Panc1 (cell line): ENCODE measurements around the gene MEIS2. TPM values are rescaled to one million over a fixed set of nuclear protein-coding genes. Genes with fewer than 3 reads are reported as not detected.

Experiments
- ATAC-seq: fragments of 200-7000 bp; cut with Tn5 transposase; 2 replicates; pipeline ENCODE4 v1.9.1; 2020; ENCODE audit warnings: mild to moderate bottlenecking, moderate library complexity
- BruUV-seq: library from RNA; stranded (reverse); fragments of 400-500 nt; replicated peaks from 2 replicates; lab custom pipeline; 2021; lab: Mats Ljungman, UMichigan
- CTCF ChIA-PET: fragments of 300-600 bp; sonication (Branson Sonifier 250); formaldehyde crosslinking; loops from one replicate; lab custom pipeline; 2022; ENCODE audit warnings: antibody characterized with exemption; lab: Charles Lee
- POLR2A ChIA-PET: fragments of 300-600 bp; sonication (Branson Sonifier 250); formaldehyde crosslinking; loops from one replicate; lab custom pipeline; 2022; ENCODE audit warnings: antibody characterized with exemption; lab: Charles Lee
- DNase-seq: peaks from one replicate; pipeline ENCODE4 v3.0.0-alpha.2; 2010; ENCODE audit warnings: low read depth, low spot score
- H3K27ac ChIP-seq: 2 replicates; pipeline ENCODE4 v1.5.1; 2011; ENCODE audit warnings: mild to moderate bottlenecking, low read length, inconsistent platforms
- H3K27me3 ChIP-seq: fragments of 200-500 bp; sonication (Bioruptor generic); 2 replicates; pipeline ENCODE4 v1.6.0; 2014; ENCODE audit warnings: low read length, inconsistent platforms; ENCODE audit not compliant: control insufficient read depth, insufficient read depth
- H3K36me3 ChIP-seq: fragments of 200-500 bp; sonication (Bioruptor generic); 2 replicates; pipeline ENCODE4 v1.5.1; 2014; ENCODE audit warnings: inconsistent platforms, mild to moderate bottlenecking, low read length, moderate library complexity; ENCODE audit not compliant: control insufficient read depth, insufficient read depth
- H3K4me1 ChIP-seq: 2 replicates; pipeline ENCODE4 v1.5.1; 2011; ENCODE audit warnings: inconsistent platforms, mild to moderate bottlenecking, low read length, moderate library complexity; ENCODE audit not compliant: control insufficient read depth, insufficient read depth
- H3K4me3 ChIP-seq, 2 experiments: 2 replicates each; pipeline ENCODE4 v1.5.1; 2011 to 2012; ENCODE audit warnings: low read depth in 2 of 2, low read length in 2 of 2, mild to moderate bottlenecking in 2 of 2, inconsistent platforms in 1 of 2, moderate library complexity in 1 of 2
- H3K9me3 ChIP-seq: fragments of 200-500 bp; sonication (Bioruptor generic); 2 replicates; pipeline ENCODE4 v1.5.1; 2014; ENCODE audit warnings: low read depth, mild to moderate bottlenecking, inconsistent platforms, low read length, moderate library complexity; ENCODE audit not compliant: control insufficient read depth, insufficient read depth
- CTCF ChIP-seq: fragments of 450-650 bp; IDR thresholded peaks from 2 replicates; pipeline ENCODE4 v1.5.1; 2017; ENCODE audit warnings: mild to moderate bottlenecking
- POLR2AphosphoS5 ChIP-seq: IDR thresholded peaks from 2 replicates; pipeline ENCODE4 v1.6.1; 2012; ENCODE audit warnings: mild to moderate bottlenecking, low read depth, low read length, moderate library complexity
- REST ChIP-seq, 2 experiments: IDR thresholded peaks; 2 replicates each; pipeline ENCODE4 v1.6.1; 2011 to 2012; ENCODE audit warnings: low read depth in 2 of 2, control low read depth in 1 of 2, low read length in 1 of 2, mild to moderate bottlenecking in 1 of 2, moderate library complexity in 1 of 2; ENCODE audit not compliant: insufficient read depth in 1 of 2
- SIN3A ChIP-seq: IDR thresholded peaks from 2 replicates; pipeline ENCODE4 v1.6.1; 2012; ENCODE audit warnings: low read depth, mild to moderate bottlenecking, low read length, moderate library complexity, borderline replicate concordance; ENCODE audit not compliant: insufficient read depth
- TCF7L2 ChIP-seq: IDR thresholded peaks from 2 replicates; pipeline ENCODE4 v1.6.1; 2011; ENCODE audit warnings: mild to moderate bottlenecking, low read depth, low read length, inconsistent platforms
- in situ Hi-C: cut with HindIII; loops from 2 replicates; pipeline ENCODE4 v1.10.0; 2016; ENCODE audit warnings: low sequenced_read_pairs, low pct_unique_long_range_greater_than_20kb
- intact Hi-C: fragments of 100-400 bp; cut with micrococcal nuclease; formaldehyde crosslinking; loops from one replicate; pipeline ENCODE4 v1.10.0; 2022; ENCODE audit not compliant: unreplicated experiment
- total RNA-seq: library from RNA; stranded (reverse); gene quantifications from one replicate; pipeline ENCODE4 v1.2.1, GENCODE V29; 2021; ENCODE audit not compliant: unreplicated experiment

MEIS2 gene
- total RNA-seq, 1 experiment from 2014 or later, result 9.3 TPM

- H3K4me3 ChIP-seq, result no peak overlapping the region
- DNase-seq (no peak), ATAC-seq (no peak)
- in situ Hi-C loops, result no loop called here
- no peaks in the 10 kb centered on the region for H3K36me3 ChIP-seq
- intact Hi-C loops, result no loop called here
- POLR2A ChIA-PET, result interaction anchor here (0.6 kb wide), 1 partner anchor 56 kb away, joined by 5 read pairs; no protein-coding TSS in a partner anchor
- no peaks in the 10 kb centered on the region for H3K27me3 ChIP-seq
- TF ChIP-seq CTCF, result no peak
- no peak for TF ChIP-seq SIN3A
- TF ChIP-seq POLR2AphosphoS5, result no peak
- no peak for TF ChIP-seq TCF7L2
- H3K27ac ChIP-seq, result no peak overlapping the region
- CTCF ChIA-PET, result interaction anchor here (0.6 kb wide), 1 partner anchor 1648 kb away, joined by 6 read pairs; no protein-coding TSS in a partner anchor
- no peaks in the 10 kb centered on the region for H3K4me1 ChIP-seq
- BruUV-seq, result no TSS peak
- H3K9me3 ChIP-seq, result no peaks in the 10 kb centered on the region
Observed at GRCh38 chr15:36960179-36960946, 140.0 kb downstream of the MEIS2 start.

DNA sequence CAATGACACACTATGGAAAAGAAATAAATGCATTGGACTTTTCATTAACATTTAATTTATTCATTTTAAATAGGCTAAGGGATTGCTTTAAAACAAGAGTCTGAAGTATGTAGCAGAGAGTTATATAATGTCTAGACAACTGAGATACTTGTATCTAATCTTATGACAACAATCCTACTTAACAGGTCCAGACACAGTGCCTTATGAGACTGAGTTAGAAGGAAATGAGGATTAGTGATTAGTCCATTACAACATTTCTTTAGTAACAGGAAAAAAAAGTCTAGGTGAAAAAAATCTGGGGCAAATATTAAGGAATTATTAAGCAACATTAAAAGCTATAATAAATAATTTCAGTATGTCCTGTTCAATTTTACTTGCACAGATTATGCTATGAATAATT lies 140.6 kb downstream of the MEIS2 start:
- in situ Hi-C loops (no loop called here), intact Hi-C loops (no loop called here)
- Histone ChIP-seq H3K27ac (no peak overlapping the region), H3K27me3 (no peaks in the 10 kb centered on the region), H3K36me3 (no peaks in the 10 kb centered on the region), H3K9me3 (no peaks in the 10 kb centered on the region), H3K4me3 (no peak overlapping the region), H3K4me1 (no peaks in the 10 kb centered on the region)
- CTCF ChIA-PET, result interaction anchor here (0.6 kb wide), 1 partner anchor 1648 kb away, joined by 6 read pairs; no protein-coding TSS in a partner anchor
- TF ChIP-seq SIN3A (no peak), POLR2AphosphoS5 (no peak)
- POLR2A ChIA-PET, result interaction anchor here (0.6 kb wide), 2 partner anchors 55 to 1316 kb away, joined by 4 to 5 read pairs; no protein-coding TSS in a partner anchor
- BruUV-seq, result no TSS peak
- ATAC-seq, result no peak
- DNase-seq, result no peak

GRCh38 chr15:36958606-36959005 lies 141.7 kb downstream of the MEIS2 start:
- no peaks in the 10 kb centered on the region for H3K9me3 ChIP-seq
- H3K4me1 ChIP-seq, result no peaks in the 10 kb centered on the region
- ChIA-PET POLR2A (no interaction called here), CTCF (no interaction called here)
- no peaks in the 10 kb centered on the region for H3K27me3 ChIP-seq
- no peak for TF ChIP-seq REST (IDR thresholded peaks at IDR 0.05; ENCODE audit: insufficient read depth in 1 of 2, low read depth in 2 of 2, low read length in 1 of 2)
- no peak for TF ChIP-seq CTCF
- no peak for TF ChIP-seq TCF7L2
- no peak for TF ChIP-seq POLR2AphosphoS5
- TF ChIP-seq SIN3A, result no peak
- DNase-seq, result no peak
- no TSS peak for BruUV-seq
- H3K36me3 ChIP-seq, result no peaks in the 10 kb centered on the region
- H3K4me3 ChIP-seq, result no peak overlapping the region
- ATAC-seq, result no peak
- in situ Hi-C loops (no loop called here), intact Hi-C loops (no loop called here)
- no peak overlapping the region for H3K27ac ChIP-seq
